Hepatocyte (in vitro differentiated cells): ENCODE measurements around the gene CKB. TPM values are rescaled to one million over a fixed set of nuclear protein-coding genes. Genes with fewer than 3 reads are reported as not detected.

Experiments used
- DNase-seq: peaks from one replicate; pipeline ENCODE4 v3.0.0-alpha.2; 2016; ENCODE audit warnings: low spot score
- H2AFZ ChIP-seq: fragments of 200-600 bp; sonication (generic); 2 replicates; pipeline ENCODE4 v1.6.0; 2016; ENCODE audit warnings: antibody characterized with exemption, mild to moderate bottlenecking
- H3K27ac ChIP-seq: fragments of 200-600 bp; sonication (generic); 2 replicates; pipeline ENCODE4 v1.5.1; 2016; ENCODE audit warnings: mild to moderate bottlenecking
- H3K27me3 ChIP-seq: fragments of 200-600 bp; sonication (generic); 2 replicates; pipeline ENCODE4 v1.6.1; 2016
- H3K36me3 ChIP-seq: fragments of 200-600 bp; sonication (generic); replicated peaks from 2 replicates; pipeline ENCODE4 v1.5.1; 2016; ENCODE audit warnings: low read depth; ENCODE audit not compliant: insufficient read depth
- H3K4me1 ChIP-seq: fragments of 200-600 bp; sonication (generic); 2 replicates; pipeline ENCODE4 v1.5.1; 2016; ENCODE audit warnings: mild to moderate bottlenecking, moderate library complexity; ENCODE audit not compliant: insufficient read depth
- H3K4me2 ChIP-seq: fragments of 200-600 bp; sonication (generic); 2 replicates; pipeline ENCODE4 v1.6.0; 2016
- H3K4me3 ChIP-seq: fragments of 200-600 bp; sonication (generic); 2 replicates; pipeline ENCODE4 v1.5.1; 2016; ENCODE audit warnings: mild to moderate bottlenecking
- H3K79me2 ChIP-seq: fragments of 200-600 bp; sonication (generic); 2 replicates; pipeline ENCODE4 v1.6.0; 2017; ENCODE audit warnings: mild to moderate bottlenecking
- H3K9me2 ChIP-seq: fragments of 200-600 bp; sonication (generic); replicated peaks from 2 replicates; pipeline ENCODE4 v1.6.0; 2017; ENCODE audit warnings: mild to moderate bottlenecking; ENCODE audit not compliant: insufficient read depth
- H3K9me3 ChIP-seq: fragments of 200-600 bp; sonication (generic); 2 replicates; pipeline ENCODE4 v1.5.1; 2016; ENCODE audit warnings: low read depth, mild to moderate bottlenecking
- H4K20me1 ChIP-seq: fragments of 200-600 bp; sonication (generic); 2 replicates; pipeline ENCODE4 v1.6.0; 2016; ENCODE audit warnings: mild to moderate bottlenecking; ENCODE audit not compliant: insufficient read depth, poor library complexity, severe bottlenecking
- EZH2 ChIP-seq: fragments of 200-600 bp; sonication (generic); IDR thresholded peaks from 2 replicates; pipeline ENCODE4 v1.6.1; 2016; ENCODE audit warnings: antibody characterized with exemption, mild to moderate bottlenecking, borderline replicate concordance
- EZH2phosphoT487 ChIP-seq: fragments of 200-600 bp; sonication (generic); IDR thresholded peaks from one replicate; pipeline ENCODE4 v1.6.1; 2018; ENCODE audit warnings: antibody characterized with exemption, mild to moderate bottlenecking, low read depth, moderate library complexity; ENCODE audit not compliant: unreplicated experiment, severe bottlenecking
- WGBS: methylation state at CpG from one replicate; pipeline ENCODE4 v1.1.6; 2016; ENCODE audit warnings: low lambda C conversion rate; ENCODE audit errors: missing lambda C conversion rate; 5-methylcytosine and 5-hydroxymethylcytosine counted together
- polyA plus RNA-seq: library from polyadenylated mRNA; unstranded; fragments of >200 nt; fragmentation: Nextera tagmentation; extraction: Ambion mirVana; gene quantifications from 2 replicates; pipeline ENCODE4 v1.2.1, GENCODE V29; 2016
- total RNA-seq: library from RNA; depleted of rRNA; stranded (reverse); fragments of >200 nt; gene quantifications from 2 replicates; pipeline ENCODE4 v1.2.3, GENCODE V29; 2014
- TF ChIP-seq, protein P1 (sequence below): fragments of 200-600 bp; sonication (generic); IDR thresholded peaks from 2 replicates; pipeline ENCODE4 v1.5.1; 2016; ENCODE audit warnings: antibody characterized with exemption, mild to moderate bottlenecking; ENCODE audit not compliant: poor library complexity

Gene CKB
- total and polyA plus RNA-seq, 2 experiments from 2014 or later, result 682 to 2,829 TPM

DNA sequence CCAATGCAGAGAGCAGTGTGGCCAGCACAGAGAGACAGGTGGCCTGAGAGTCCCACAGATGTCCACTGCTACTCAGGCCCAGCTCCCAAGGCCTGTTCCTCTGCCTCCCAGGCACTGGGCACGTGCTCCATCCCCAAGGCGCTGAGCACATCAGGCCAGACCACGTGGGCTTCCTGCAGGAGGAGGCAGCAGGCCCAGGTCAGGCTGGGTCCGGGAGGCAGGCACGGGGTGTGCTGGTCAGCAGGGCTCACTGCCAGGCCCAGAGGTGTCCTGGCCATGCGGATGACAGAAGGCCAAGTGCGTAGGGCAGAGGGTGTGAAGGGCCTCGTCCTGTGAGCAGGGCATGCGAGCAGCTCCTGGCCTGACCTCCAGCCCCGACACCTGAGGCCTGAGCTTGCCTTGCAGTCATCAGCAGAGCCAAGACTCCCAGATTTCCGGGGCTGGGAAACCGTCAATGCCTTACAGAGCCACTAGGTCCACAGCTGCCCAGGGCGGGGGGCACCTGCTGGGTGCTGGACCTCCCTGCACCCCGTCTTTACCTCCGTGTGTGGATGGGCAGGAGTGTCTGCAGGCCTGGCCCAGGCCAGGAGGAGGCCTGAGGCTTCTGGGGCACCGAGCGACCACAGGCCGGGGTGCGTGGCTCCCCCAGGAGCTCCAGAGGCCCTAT lies 21.2 kb upstream of the CKB start:
- no peak overlapping the region for H3K4me2 ChIP-seq
- no peaks in the 10 kb centered on the region for H3K9me3 ChIP-seq
- H3K27me3 ChIP-seq, result no peaks in the 10 kb centered on the region
- TF ChIP-seq EZH2phosphoT487 (no peak), EZH2 (no peak)
- TF ChIP-seq, protein P1, sequence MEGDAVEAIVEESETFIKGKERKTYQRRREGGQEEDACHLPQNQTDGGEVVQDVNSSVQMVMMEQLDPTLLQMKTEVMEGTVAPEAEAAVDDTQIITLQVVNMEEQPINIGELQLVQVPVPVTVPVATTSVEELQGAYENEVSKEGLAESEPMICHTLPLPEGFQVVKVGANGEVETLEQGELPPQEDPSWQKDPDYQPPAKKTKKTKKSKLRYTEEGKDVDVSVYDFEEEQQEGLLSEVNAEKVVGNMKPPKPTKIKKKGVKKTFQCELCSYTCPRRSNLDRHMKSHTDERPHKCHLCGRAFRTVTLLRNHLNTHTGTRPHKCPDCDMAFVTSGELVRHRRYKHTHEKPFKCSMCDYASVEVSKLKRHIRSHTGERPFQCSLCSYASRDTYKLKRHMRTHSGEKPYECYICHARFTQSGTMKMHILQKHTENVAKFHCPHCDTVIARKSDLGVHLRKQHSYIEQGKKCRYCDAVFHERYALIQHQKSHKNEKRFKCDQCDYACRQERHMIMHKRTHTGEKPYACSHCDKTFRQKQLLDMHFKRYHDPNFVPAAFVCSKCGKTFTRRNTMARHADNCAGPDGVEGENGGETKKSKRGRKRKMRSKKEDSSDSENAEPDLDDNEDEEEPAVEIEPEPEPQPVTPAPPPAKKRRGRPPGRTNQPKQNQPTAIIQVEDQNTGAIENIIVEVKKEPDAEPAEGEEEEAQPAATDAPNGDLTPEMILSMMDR, result no peak
- no peaks in the 10 kb centered on the region for H3K9me2 ChIP-seq
- no peak overlapping the region for H2AFZ ChIP-seq
- peaks cover 34% of the 10 kb centered on the region for H3K4me1 ChIP-seq
- H3K4me3 ChIP-seq, result no peak overlapping the region
- no peaks in the 10 kb centered on the region for H3K36me3 ChIP-seq
- no peaks in the 10 kb centered on the region for H4K20me1 ChIP-seq
- no peak overlapping the region for H3K27ac ChIP-seq
- no peak for DNase-seq
- no peaks in the 10 kb centered on the region for H3K79me2 ChIP-seq
- 82% methylated on average over 13 of the region's 19 CpGs for WGBS

DNA sequence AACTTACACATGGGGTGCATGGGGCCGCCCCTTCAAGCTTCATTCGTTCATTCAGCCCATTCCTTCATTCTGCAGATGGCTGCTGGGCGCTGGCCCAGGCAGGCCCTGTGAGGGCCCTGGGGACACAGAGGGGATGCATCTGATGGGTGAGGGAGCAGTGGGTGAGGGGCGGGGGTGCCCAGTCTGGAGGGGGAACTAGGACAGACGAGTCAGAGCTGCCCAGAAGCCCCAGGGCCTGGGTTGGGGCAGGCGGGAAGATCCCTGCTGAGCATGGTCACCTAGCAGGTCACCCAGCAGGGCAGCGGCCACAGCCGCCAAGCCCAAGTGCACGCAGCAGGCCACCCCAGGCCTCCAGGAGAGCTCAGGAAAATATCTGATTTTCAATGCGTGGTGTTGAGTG lies 20.5 kb upstream of the CKB start:
- no peak for DNase-seq
- Histone ChIP-seq H3K79me2 (no peaks in the 10 kb centered on the region), H3K4me2 (peak overlapping the region; percentile 72), H3K27ac (peak overlapping the region; percentile 82), H3K27me3 (no peaks in the 10 kb centered on the region), H3K9me3 (no peaks in the 10 kb centered on the region), H4K20me1 (no peaks in the 10 kb centered on the region), H3K4me1 (peaks cover 34% of the 10 kb centered on the region), H3K9me2 (no peaks in the 10 kb centered on the region), H3K36me3 (no peaks in the 10 kb centered on the region), H3K4me3 (no peak overlapping the region), H2AFZ (peak overlapping the region; percentile 40)
- TF ChIP-seq, protein P1, result no peak
- TF ChIP-seq EZH2phosphoT487 (no peak), EZH2 (no peak)
- WGBS, result 77% methylated on average over 6 of the region's 10 CpGs

DNA sequence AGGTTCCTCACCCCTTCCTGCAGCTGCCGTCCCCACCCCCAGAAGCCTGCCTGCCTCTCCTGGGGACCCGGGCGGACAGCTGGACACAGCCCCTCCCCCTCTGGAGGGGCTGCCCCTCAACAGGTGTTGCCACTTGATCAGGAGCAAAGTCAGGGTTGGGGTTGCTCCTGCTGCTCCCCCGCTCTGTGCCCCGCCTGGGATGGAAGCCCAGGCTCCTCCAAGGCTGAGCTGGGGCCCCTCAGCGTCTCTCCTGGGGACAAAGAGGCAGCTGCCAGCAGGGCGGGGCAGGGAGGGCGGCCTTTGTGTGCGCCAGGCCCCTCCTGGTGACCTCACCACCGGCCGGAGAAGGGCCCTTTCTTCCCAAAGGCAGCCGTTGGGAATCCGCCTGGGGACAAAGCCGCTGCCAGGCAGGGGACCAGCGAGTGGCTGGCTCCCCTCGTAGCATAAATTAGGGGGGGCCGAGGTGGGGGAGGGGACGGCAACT lies 20.0 kb upstream of the CKB start:
- Histone ChIP-seq H3K79me2 (no peaks in the 10 kb centered on the region), H3K4me1 (peaks cover 34% of the 10 kb centered on the region), H3K9me2 (no peaks in the 10 kb centered on the region), H4K20me1 (no peaks in the 10 kb centered on the region), H3K4me2 (peak overlapping the region; percentile 72), H3K36me3 (no peaks in the 10 kb centered on the region), H3K27ac (peak overlapping the region; percentile 82), H3K9me3 (no peaks in the 10 kb centered on the region), H2AFZ (peak overlapping the region; percentile 40), H3K4me3 (no peak overlapping the region), H3K27me3 (no peaks in the 10 kb centered on the region)
- TF ChIP-seq, protein P1, result no peak
- TF ChIP-seq EZH2phosphoT487 (no peak), EZH2 (no peak)
- 18% methylated on average over 13 of the region's 18 CpGs for WGBS
- DNase-seq, result peak; percentile 77
